Muscle of leg (tissue), 11 donors: ENCODE data around the gene VCX2. TPM values are rescaled to one million over a fixed set of nuclear protein-coding genes. Genes with fewer than 3 reads are reported as not detected.
"Not testable (repeated sequence)": the region's sequence is repeated elsewhere in the genome, so short reads cannot be mapped to it uniquely, and the experiment has no call there.

ENCODE experiments used
- DNase-seq: peaks from one replicate; pipeline ENCODE4 v3.0.0; 2013
- H3K27ac ChIP-seq: one replicate; pipeline ENCODE4 v1.5.1; 2013; ENCODE audit warnings: mild to moderate bottlenecking, low read length, control low read depth
- H3K27me3 ChIP-seq: one replicate; pipeline ENCODE4 v1.6.1; 2013; ENCODE audit warnings: low read length; ENCODE audit not compliant: control insufficient read depth, insufficient read depth
- H3K36me3 ChIP-seq: one replicate; pipeline ENCODE4 v1.6.1; 2013; ENCODE audit warnings: low read length; ENCODE audit not compliant: control insufficient read depth, insufficient read depth
- H3K4me1 ChIP-seq: one replicate; pipeline ENCODE4 v1.6.1; 2013; ENCODE audit warnings: low read length; ENCODE audit not compliant: control insufficient read depth, insufficient read depth
- H3K4me3 ChIP-seq: one replicate; pipeline ENCODE4 v1.5.1; 2013; ENCODE audit warnings: low read length, control low read depth
- H3K9me3 ChIP-seq: replicated peaks from 2 replicates; pipeline ENCODE4 v1.6.1; 2013; ENCODE audit warnings: low read depth, low read length; ENCODE audit not compliant: control insufficient read depth
- WGBS: methylation state at CpG from one replicate; pipeline ENCODE4 v1.1.5; 2013; ENCODE audit warnings: missing lambda C conversion rate; ENCODE audit not compliant: insufficient coverage; 5-methylcytosine and 5-hydroxymethylcytosine counted together
- polyA plus RNA-seq, 8 donors: library from polyadenylated mRNA; unstranded; fragments of 120-200 nt; gene quantifications; one replicate each; pipeline versions ENCODE4 v1.2.1 to v1.2.3, GENCODE V29; 2013; ENCODE audit warnings: inconsistent platforms in 1 of 8, low replicate concordance in 1 of 8; ENCODE audit not compliant: insufficient read length in 8 of 8, insufficient read depth in 1 of 8
- total RNA-seq: library from RNA; stranded (reverse); fragments of 120-200 nt; gene quantifications from one replicate; pipeline ENCODE4 v1.2.4, GENCODE V29; 2013

VCX2 gene
- total and polyA plus RNA-seq, 9 donors: not detected

GRCh38 chrX:8125566-8125965, 45.5 kb downstream of the VCX2 start:
- DNase-seq: no peak
- peaks cover 6% of the 10 kb centered on the region for H3K27me3 ChIP-seq
- 77% methylated on average over 6 of the region's 6 CpGs for WGBS

GRCh38 chrX:8122538-8122937, 48.5 kb downstream of the VCX2 start:
- H3K4me3 ChIP-seq: no peak overlapping the region
- H3K27ac ChIP-seq: no peak overlapping the region
- H3K9me3 ChIP-seq: no peaks in the 10 kb centered on the region
- H3K4me1 ChIP-seq: no peaks in the 10 kb centered on the region
- no peak for DNase-seq
- 43% methylated on average over 2 of the region's 6 CpGs for WGBS
- peaks cover 8% of the 10 kb centered on the region for H3K27me3 ChIP-seq
- H3K36me3 ChIP-seq: no peaks in the 10 kb centered on the region

More at GRCh38 chrX:8125566-8125965, 45.5 kb downstream of the VCX2 start:
- Histone ChIP-seq H3K4me1 (no peaks in the 10 kb centered on the region), H3K4me3 (no peak overlapping the region), H3K36me3 (no peaks in the 10 kb centered on the region), H3K9me3 (no peaks in the 10 kb centered on the region), H3K27ac (no peak overlapping the region)

GRCh38 chrX:8121391-8121790, 49.7 kb downstream of the VCX2 start:
- WGBS: 93% methylated on average over 20 of the region's 23 CpGs
- H3K27ac ChIP-seq, H3K9me3 ChIP-seq, H3K27me3 ChIP-seq, H3K36me3 ChIP-seq, H3K4me3 ChIP-seq, H3K4me1 ChIP-seq, DNase-seq: not testable (repeated sequence)

Other genes with a start within 250 kb of the VCX2 start
- gene PNPLA4, start 243.9 kb downstream of the VCX2 start, total RNA-seq: 10.2 TPM
- gene PNPLA4, start 243.9 kb downstream of the VCX2 start, polyA plus RNA-seq: 10 to 100 TPM; 11.5 to 16.3 (median 14.0) TPM